Transverse colon (tissue), 4 donors: ENCODE data around the gene MAP3K14. TPM values are rescaled to one million over a fixed set of nuclear protein-coding genes. Genes with fewer than 3 reads are reported as not detected.

Experiments used
- DNase-seq: peaks from one replicate; pipeline ENCODE4 v3.0.0-alpha.2; 2019
- H3K27ac ChIP-seq, 4 donors: fragments of 200-600 bp; sonication (generic); 2 replicates each; pipeline ENCODE4 v1.5.1; 2016 to 2018; ENCODE audit warnings: inconsistent platforms in 4 of 4
- H3K27me3 ChIP-seq: fragments of 200-600 bp; sonication (generic); 2 replicates; pipeline ENCODE4 v1.5.1; 2017; ENCODE audit warnings: inconsistent platforms
- H3K36me3 ChIP-seq, 4 donors: fragments of 200-600 bp; sonication (generic); 2 replicates each; pipeline ENCODE4 v1.5.1; 2017 to 2019; ENCODE audit warnings: inconsistent platforms in 4 of 4
- H3K4me1 ChIP-seq, 4 donors: fragments of 200-600 bp; sonication (generic); 2 replicates each; pipeline ENCODE4 v1.5.1; 2017 to 2020; ENCODE audit warnings: inconsistent platforms in 4 of 4
- H3K4me3 ChIP-seq, 4 donors: fragments of 200-600 bp; sonication (generic); 1 replicate in 1 of 4; 2 replicates in 3 of 4; pipeline versions ENCODE4 v1.5.1 to v1.6.1; 2017 to 2019; ENCODE audit warnings: inconsistent platforms in 4 of 4
- H3K9me3 ChIP-seq, 2 donors: fragments of 200-600 bp; sonication (generic); 2 replicates each; pipeline ENCODE4 v1.5.1; 2017 to 2019; ENCODE audit warnings: inconsistent platforms in 2 of 2
- CTCF ChIP-seq, 5 experiments: fragments of 200-600 bp in 3 of 5; fragments of 450-650 bp in 2 of 5; sonication (generic) in 3 of 5; IDR thresholded peaks; 1 replicate in 2 of 5; 2 replicates in 3 of 5; pipeline ENCODE4 v1.5.1; 2016 to 2017; ENCODE audit warnings: antibody characterized with exemption in 5 of 5, inconsistent platforms in 3 of 5, mild to moderate bottlenecking in 2 of 5, moderate library complexity in 1 of 5
- EP300 ChIP-seq: sonication (generic); formaldehyde crosslinking; IDR thresholded peaks from one replicate; pipeline ENCODE4 v1.6.1; 2017; ENCODE audit warnings: antibody characterized with exemption, low read depth
- POLR2A ChIP-seq: fragments of 450-650 bp; IDR thresholded peaks from one replicate; pipeline ENCODE4 v1.6.1; 2016; ENCODE audit warnings: antibody characterized with exemption, mild to moderate bottlenecking, moderate library complexity
- POLR2AphosphoS5 ChIP-seq, 3 donors: sonication (generic); formaldehyde crosslinking; IDR thresholded peaks; one replicate each; pipeline ENCODE4 v1.6.1; 2016; ENCODE audit warnings: antibody characterized with exemption in 3 of 3
- WGBS, 2 donors: methylation state at CpG; one replicate each; pipeline ENCODE4 v1.1.5; 2018; ENCODE audit warnings: low coverage in 1 of 2; 5-methylcytosine and 5-hydroxymethylcytosine counted together
- in situ Hi-C, 4 donors: fragments of 200-750 bp; cut with MboI; loops; one replicate each; pipeline versions ENCODE4 v1.15.0 to v1.15.1; 2017; ENCODE audit warnings: low sequenced_read_pairs in 3 of 4, low pct_ligation_motif_present in 1 of 4, low pct_unique_long_range_greater_than_20kb in 1 of 4
- intact Hi-C: fragments of 100-400 bp; cut with DNase I; formaldehyde crosslinking; loops from one replicate; pipeline ENCODE4 v1.15.1; 2023; ENCODE audit warnings: low total_unique reads
- total RNA-seq, 4 donors: library from RNA; depleted of rRNA; stranded (reverse); fragments of >200 nt; gene quantifications; one replicate each; pipeline ENCODE4 v1.1.0, GENCODE V29; 2016

Gene MAP3K14
- total RNA-seq, 4 donors from 2014 or later: 13.0 to 33.7 (median 18.7) TPM

- H3K9me3 ChIP-seq: no peaks in the 10 kb centered on the region
- H3K27ac ChIP-seq: peak overlapping the region; percentile 85 to 89 (median 86)
- H3K27me3 ChIP-seq: no peaks in the 10 kb centered on the region
- intact Hi-C loops: loop anchor here (10.0 kb wide), 1 partner anchor 478 kb away; no protein-coding TSS in a partner anchor
- peaks cover 0 to 7% (median 3%) of the 10 kb centered on the region in 4 donors for H3K36me3 ChIP-seq
- in situ Hi-C loops: no loop called here
- 40 to 79% methylated on average over 1 to 12 of the region's 12 CpGs for WGBS, 2 donors
- DNase-seq: no peak
- no peak for TF ChIP-seq POLR2AphosphoS5 (IDR thresholded peaks at IDR 0.05)
- no peak for TF ChIP-seq CTCF (IDR thresholded peaks at IDR 0.05)
- no peak overlapping the region for H3K4me3 ChIP-seq
- H3K4me1 ChIP-seq: peaks cover 86 to 100% (median 92%) of the 10 kb centered on the region in 4 donors
These were observed 24.0 kb downstream of the MAP3K14 start for GRCh38 chr17:45292696-45293412.

- DNase-seq: no peak
- in situ Hi-C loops: no loop called here
- Histone ChIP-seq H3K27me3 (no peaks in the 10 kb centered on the region), H3K9me3 (no peaks in the 10 kb centered on the region), H3K36me3 (peaks cover 0 to 15% (median 3%) of the 10 kb centered on the region in 4 donors), H3K27ac (peak overlapping the region; percentile 85 to 89 (median 86)), H3K4me3 (no peak overlapping the region), H3K4me1 (peaks cover 74 to 90% (median 84%) of the 10 kb centered on the region in 4 donors)
- intact Hi-C loops: loop anchor here (10.0 kb wide), 1 partner anchor 476 kb away; no protein-coding TSS in a partner anchor
- TF ChIP-seq CTCF (IDR thresholded peaks at IDR 0.05): no peak
- no peak for TF ChIP-seq POLR2AphosphoS5 (IDR thresholded peaks at IDR 0.05)
- no peak for TF ChIP-seq POLR2A
- TF ChIP-seq EP300: no peak
- WGBS, 2 donors: 67 to 86% methylated on average over 1 to 5 of the region's 5 CpGs
These were observed 25.5 kb downstream of the MAP3K14 start for GRCh38 chr17:45291171-45291805.

GRCh38 chr17:45290269-45290765 is 26.5 kb downstream of the MAP3K14 start:
- DNase-seq: no peak
- intact Hi-C loops (loop anchor here (10.0 kb wide), 1 partner anchor 476 kb away; no protein-coding TSS in a partner anchor), in situ Hi-C loops (no loop called here)
- WGBS, 2 donors: 94% methylated on average over 11 of the region's 11 CpGs; no CpG with 5 or more reads in 1 of the 2 donors
- peak overlapping the region; percentile 85 to 89 (median 86) for H3K27ac ChIP-seq
- no peak overlapping the region for H3K4me3 ChIP-seq
- H3K9me3 ChIP-seq: no peaks in the 10 kb centered on the region
- H3K36me3 ChIP-seq: peaks cover 0 to 19% (median 3%) of the 10 kb centered on the region in 4 donors
- H3K27me3 ChIP-seq: no peaks in the 10 kb centered on the region
- TF ChIP-seq POLR2AphosphoS5 (IDR thresholded peaks at IDR 0.05) (no peak), POLR2A (no peak), CTCF (IDR thresholded peaks at IDR 0.05) (no peak), EP300 (no peak)
- peaks cover 64 to 81% (median 75%) of the 10 kb centered on the region in 4 donors for H3K4me1 ChIP-seq
